ENCODE measurements around the gene DTX1. TPM values are rescaled to one million over a fixed set of nuclear protein-coding genes. Genes with fewer than 3 reads are reported as not detected.

The DTX1 gene
- total and polyA plus RNA-seq, 2 of the 8 experiments (the other 6 are each of a cell fraction or from before 2014, with no cell fraction given): 4.7 to 6.9 TPM

- ChIA-PET POLR2A (ENCODE audit: partially characterized antibody) (no interaction called here), CTCF (ENCODE audit: partially characterized antibody) (interaction anchor here (0.8 to 8.9 kb wide), 8 partner anchors 8 to 41 kb away, joined by 3 to 59 read pairs (median 8); no protein-coding TSS in a partner anchor)
- Histone ChIP-seq H2BK120ac (replicated peaks; ENCODE audit: low read depth, low read length) (no peak overlapping the region), H3K36me3 (ENCODE audit: control insufficient read depth in 2 of 4, insufficient read depth in 4 of 4, low read length in 3 of 4) (no peaks in the 10 kb centered on the region; a peak in 1 of 8 replicates), H4K5ac (ENCODE audit: insufficient read length, low read depth, low read length) (no peak overlapping the region), H2AFZ (ENCODE audit: low read length) (no peak overlapping the region), H3K9me3 (ENCODE audit: insufficient read depth in 2 of 2, low read depth in 1 of 2, low read length in 1 of 2) (0 out of 4 replicates have a peak, but pooled peaks cover 4 to 6% of the 10 kb centered on the region in 2 experiments), H2BK5ac (ENCODE audit: low read depth, low read length) (no peak overlapping the region), H3K4me1 (replicated peaks in 1 of 4; ENCODE audit: control insufficient read depth in 3 of 4, insufficient read depth in 4 of 4, low read length in 3 of 4) (no peaks in the 10 kb centered on the region), H4K20me1 (replicated peaks in 1 of 2; ENCODE audit: control insufficient read depth in 1 of 2, insufficient read depth in 2 of 2, low read length in 2 of 2) (no peaks in the 10 kb centered on the region), H3K14ac (ENCODE audit: insufficient read length) (no peak overlapping the region), H3K23me2 (ENCODE audit: low read depth, low read length) (no peaks in the 10 kb centered on the region), H3K18ac (ENCODE audit: extremely low read depth, low read length) (no peak overlapping the region), H3K4me2 (ENCODE audit: insufficient read depth in 1 of 2, low read depth in 2 of 2, low read length in 2 of 2) (no peak overlapping the region), H3K27ac (ENCODE audit: low read depth, low read length) (no peak overlapping the region), H3K4me3 (ENCODE audit: extremely low read depth in 1 of 4, insufficient read depth in 2 of 4, low read depth in 3 of 4, low read length in 4 of 4) (no peak overlapping the region), H3K23ac (ENCODE audit: insufficient read length) (no peak overlapping the region), H2BK15ac (ENCODE audit: low read length) (no peak overlapping the region), H2BK12ac (ENCODE audit: low read depth, low read length) (no peak overlapping the region), H4K8ac (ENCODE audit: extremely low read depth, insufficient read depth, low read length) (no peak overlapping the region), H3K4ac (replicated peaks; ENCODE audit: insufficient read length, low read depth, low read length) (no peak overlapping the region), H2BK20ac (ENCODE audit: low read length) (no peak overlapping the region), H3K79me1 (ENCODE audit: low read depth, low read length) (no peaks in the 10 kb centered on the region), H4K91ac (replicated peaks; ENCODE audit: insufficient read length, low read length) (no peak overlapping the region), H2AK5ac (ENCODE audit: low read depth, low read length) (no peak overlapping the region), H3K9ac (replicated peaks in 1 of 4; ENCODE audit: extremely low read depth in 1 of 4, low read depth in 3 of 4, low read length in 3 of 4) (no peak overlapping the region), H3K56ac (replicated peaks; ENCODE audit: insufficient read length, low read depth, low read length) (no peak overlapping the region), H3K79me2 (ENCODE audit: control insufficient read depth in 1 of 2, insufficient read depth in 2 of 2, low read length in 2 of 2) (no peaks in the 10 kb centered on the region), H3K27me3 (replicated peaks in 1 of 4; ENCODE audit: control insufficient read depth in 3 of 4, extremely low read depth in 1 of 4, insufficient read depth in 3 of 4, low read length in 3 of 4) (no peaks in the 10 kb centered on the region; a peak in 1 of 7 replicates)
- 100% methylated on average over 1 of the region's 1 CpG; no CpG with 5 or more reads in 1 of the 2 experiments for WGBS, 2 experiments (ENCODE audit: extremely low coverage in 1 of 2, insufficient coverage in 1 of 2, insufficient read length in 1 of 2, insufficient replicate concordance in 2 of 2, low coverage in 1 of 2, low lambda C conversion rate in 2 of 2, missing lambda C conversion rate in 1 of 2)
- no peak for DNase-seq (ENCODE audit: low read depth in 1 of 2, low spot score in 2 of 2)
- no peak for FAIRE-seq
- TF ChIP-seq HDAC6 (IDR thresholded peaks at IDR 0.05; ENCODE audit: low read depth, low read length): no peak
- TF ChIP-seq NANOG (IDR thresholded peaks at IDR 0.05; ENCODE audit: insufficient read depth, low read depth, low read length, poor library complexity, severe bottlenecking): no peak
- TF ChIP-seq SIRT6 (IDR thresholded peaks at IDR 0.05; ENCODE audit: low read length): no peak
Measured at GRCh38 chr12:113021500-113021899, 35.0 kb upstream of the DTX1 start.
